H1 (cell line): ENCODE results near the gene C14orf132. TPM values are rescaled to one million over a fixed set of nuclear protein-coding genes. Genes with fewer than 3 reads are reported as not detected.

Experiments
- CTCF ChIA-PET: fragments of 300-600 bp; sonication (Branson Sonifier 250); formaldehyde crosslinking; loops from one replicate; lab custom pipeline; 2021; ENCODE audit not compliant: partially characterized antibody; lab: Charles Lee
- POLR2A ChIA-PET: fragments of 300-600 bp; sonication (Branson Sonifier 250); formaldehyde crosslinking; loops from one replicate; lab custom pipeline; 2021; ENCODE audit warnings: inconsistent platforms; ENCODE audit not compliant: partially characterized antibody; lab: Charles Lee
- DNase-seq, 2 experiments: peaks; one replicate each; pipeline versions ENCODE4 v3.0.0 to v3.0.0-alpha.2; 2010 to 2022; ENCODE audit warnings: low spot score in 2 of 2, low read depth in 1 of 2, mixed read lengths in 1 of 2
- FAIRE-seq: peaks from 2 replicates; lab custom pipeline; 2011; peaks lifted over from hg19 to GRCh38; lab: Jason Lieb, UNC
- H2AFZ ChIP-seq: 2 replicates; pipeline ENCODE4 v1.8.1; 2012; ENCODE audit warnings: low read length, inconsistent platforms
- H2AK5ac ChIP-seq: 2 replicates; pipeline ENCODE4 v1.6.1; 2013; ENCODE audit warnings: low read depth, low read length
- H2BK120ac ChIP-seq: replicated peaks from 2 replicates; pipeline ENCODE3; 2013; ENCODE audit warnings: low read depth, low read length, inconsistent platforms
- H2BK12ac ChIP-seq: 2 replicates; pipeline ENCODE4 v1.6.1; 2013; ENCODE audit warnings: low read depth, low read length
- H2BK15ac ChIP-seq: 2 replicates; pipeline ENCODE4 v1.6.1; 2013; ENCODE audit warnings: low read length
- H2BK20ac ChIP-seq: 2 replicates; pipeline ENCODE4 v1.6.1; 2013; ENCODE audit warnings: low read length
- H2BK5ac ChIP-seq: 2 replicates; pipeline ENCODE4 v1.6.1; 2013; ENCODE audit warnings: low read depth, low read length
- H3K14ac ChIP-seq: 2 replicates; pipeline ENCODE4 v1.6.1; 2013; ENCODE audit warnings: inconsistent platforms; ENCODE audit not compliant: insufficient read length
- H3K18ac ChIP-seq: 2 replicates; pipeline ENCODE4 v1.6.1; 2013; ENCODE audit warnings: low read length; ENCODE audit errors: extremely low read depth
- H3K23ac ChIP-seq: 2 replicates; pipeline ENCODE4 v1.6.1; 2013; ENCODE audit warnings: inconsistent platforms; ENCODE audit not compliant: insufficient read length
- H3K23me2 ChIP-seq: 2 replicates; pipeline ENCODE4 v1.6.1; 2013; ENCODE audit warnings: low read depth, low read length
- H3K27ac ChIP-seq: 2 replicates; pipeline ENCODE4 v1.6.1; 2011; ENCODE audit warnings: low read depth, low read length, inconsistent platforms
- H3K27me3 ChIP-seq, 4 experiments: replicated peaks in 1 of 4; 1 replicate in 1 of 4; 2 replicates in 3 of 4; pipeline versions ENCODE4 v1.6.1 to v1.8.1; 2011 to 2013; ENCODE audit warnings: low read length in 3 of 4, mild to moderate bottlenecking in 3 of 4, inconsistent platforms in 2 of 4, mixed read lengths in 2 of 4, moderate library complexity in 1 of 4; ENCODE audit not compliant: control insufficient read depth in 3 of 4, insufficient read depth in 3 of 4; ENCODE audit errors: extremely low read depth in 1 of 4
- H3K36me3 ChIP-seq, 4 experiments: 2 replicates each; pipeline versions ENCODE4 v1.6.1 to v1.8.1; 2011 to 2013; ENCODE audit warnings: mild to moderate bottlenecking in 4 of 4, low read length in 3 of 4, moderate library complexity in 2 of 4, control low read depth in 1 of 4, inconsistent platforms in 1 of 4; ENCODE audit not compliant: insufficient read depth in 4 of 4, control insufficient read depth in 2 of 4
- H3K4ac ChIP-seq: replicated peaks from 2 replicates; pipeline ENCODE3; 2013; ENCODE audit warnings: low read length, low read depth, mixed read lengths, inconsistent platforms; ENCODE audit not compliant: insufficient read length
- H3K4me1 ChIP-seq, 4 experiments: replicated peaks in 1 of 4; 1 replicate in 1 of 4; 2 replicates in 3 of 4; pipeline versions ENCODE4 v1.6.1 to v1.8.1; 2011 to 2013; ENCODE audit warnings: low read length in 3 of 4, inconsistent platforms in 2 of 4, mixed read lengths in 1 of 4; ENCODE audit not compliant: insufficient read depth in 4 of 4, control insufficient read depth in 3 of 4
- H3K4me2 ChIP-seq, 2 experiments: 2 replicates each; pipeline versions ENCODE4 v1.6.1 to v1.8.1; 2011 to 2013; ENCODE audit warnings: low read depth in 2 of 2, low read length in 2 of 2, control low read depth in 1 of 2, inconsistent platforms in 1 of 2, mild to moderate bottlenecking in 1 of 2; ENCODE audit not compliant: insufficient read depth in 1 of 2
- H3K4me3 ChIP-seq, 4 experiments: fragments of 200-600, 300-600 bp in 1 of 4; sonication (generic), shearing (Covaris generic), sonication (Bioruptor Twin) in 1 of 4; 2 replicates each; pipeline versions ENCODE4 v1.5.1 to v1.8.1; 2011 to 2016; ENCODE audit warnings: low read length in 4 of 4, low read depth in 3 of 4, control low read depth in 2 of 4, inconsistent platforms in 2 of 4, mild to moderate bottlenecking in 2 of 4, mixed read lengths in 1 of 4, moderate library complexity in 1 of 4; ENCODE audit not compliant: insufficient read depth in 2 of 4; ENCODE audit errors: extremely low read depth in 1 of 4
- H3K56ac ChIP-seq: replicated peaks from 2 replicates; pipeline ENCODE3; 2013; ENCODE audit warnings: low read depth, mild to moderate bottlenecking, mixed read lengths, low read length, inconsistent platforms; ENCODE audit not compliant: insufficient read length
- H3K79me1 ChIP-seq: 2 replicates; pipeline ENCODE4 v1.6.1; 2013; ENCODE audit warnings: low read depth, low read length, control low read depth
- H3K79me2 ChIP-seq, 2 experiments: 2 replicates each; pipeline versions ENCODE4 v1.6.1 to v1.8.1; 2012 to 2013; ENCODE audit warnings: low read length in 2 of 2, mild to moderate bottlenecking in 2 of 2, inconsistent platforms in 1 of 2; ENCODE audit not compliant: insufficient read depth in 2 of 2, control insufficient read depth in 1 of 2
- H3K9ac ChIP-seq, 4 experiments: replicated peaks in 1 of 4; 1 replicate in 1 of 4; 2 replicates in 3 of 4; pipeline versions ENCODE4 v1.6.1 to v1.8.1; 2011 to 2013; ENCODE audit warnings: low read depth in 3 of 4, low read length in 3 of 4, control low read depth in 2 of 4, mild to moderate bottlenecking in 2 of 4, moderate library complexity in 2 of 4, inconsistent platforms in 1 of 4; ENCODE audit errors: extremely low read depth in 1 of 4
- H3K9me3 ChIP-seq, 2 experiments: 2 replicates each; pipeline versions ENCODE4 v1.6.1 to v1.8.1; 2012 to 2013; ENCODE audit warnings: mild to moderate bottlenecking in 2 of 2, moderate library complexity in 2 of 2, control low read depth in 1 of 2, inconsistent platforms in 1 of 2, low read depth in 1 of 2, low read length in 1 of 2, mixed read lengths in 1 of 2; ENCODE audit not compliant: insufficient read depth in 2 of 2
- H4K20me1 ChIP-seq, 2 experiments: replicated peaks in 1 of 2; 2 replicates each; pipeline versions ENCODE3 to v1.8.1; 2011 to 2013; ENCODE audit warnings: inconsistent platforms in 2 of 2, low read length in 2 of 2, mild to moderate bottlenecking in 1 of 2; ENCODE audit not compliant: insufficient read depth in 2 of 2, control insufficient read depth in 1 of 2
- H4K5ac ChIP-seq: 2 replicates; pipeline ENCODE4 v1.6.1; 2013; ENCODE audit warnings: low read length, low read depth, mixed read lengths, inconsistent platforms; ENCODE audit not compliant: insufficient read length
- H4K8ac ChIP-seq: 2 replicates; pipeline ENCODE4 v1.8.0; 2013; ENCODE audit warnings: mild to moderate bottlenecking, moderate library complexity, low read length, inconsistent platforms; ENCODE audit not compliant: insufficient read depth; ENCODE audit errors: extremely low read depth
- H4K91ac ChIP-seq: replicated peaks from 2 replicates; pipeline ENCODE3; 2013; ENCODE audit warnings: low read length, mixed read lengths, inconsistent platforms; ENCODE audit not compliant: insufficient read length
- CBX8 ChIP-seq: fragments of 300-800, 300-1000 bp; sonication (generic); IDR thresholded peaks from 2 replicates; pipeline ENCODE4 v1.7.1; 2016; ENCODE audit warnings: low read depth, low read length, borderline replicate concordance
- CEBPB ChIP-seq: IDR thresholded peaks from 2 replicates; pipeline ENCODE4 v1.6.1; 2012; ENCODE audit warnings: low read depth, low read length
- E2F6 ChIP-seq: IDR thresholded peaks from 2 replicates; pipeline ENCODE4 v1.6.1; 2012; ENCODE audit warnings: inconsistent platforms
- EZH2 ChIP-seq: fragments of 200-600 bp; sonication (generic); IDR thresholded peaks from 2 replicates; pipeline ENCODE4 v1.7.1; 2012; ENCODE audit warnings: low read depth, mild to moderate bottlenecking, moderate library complexity, low read length, inconsistent platforms; ENCODE audit not compliant: severe bottlenecking
- GTF2F1 ChIP-seq: IDR thresholded peaks from 2 replicates; pipeline ENCODE4 v1.6.1; 2012; ENCODE audit warnings: low read depth, low read length, improper control_type of control experiment, borderline replicate concordance
- HDAC2 ChIP-seq, 2 experiments: fragments of 300-600 bp in 1 of 2; sonication (generic) in 1 of 2; IDR thresholded peaks; 2 replicates each; pipeline ENCODE4 v1.6.1; 2011 to 2012; ENCODE audit warnings: low read depth in 2 of 2, low read length in 2 of 2, mild to moderate bottlenecking in 2 of 2, moderate library complexity in 2 of 2, borderline replicate concordance in 1 of 2, inconsistent platforms in 1 of 2
- NANOG ChIP-seq: IDR thresholded peaks from 2 replicates; pipeline ENCODE4 v1.6.1; 2011; ENCODE audit warnings: low read length, low read depth, mild to moderate bottlenecking, inconsistent platforms; ENCODE audit not compliant: insufficient read depth, poor library complexity, severe bottlenecking
- POLR2A ChIP-seq, 2 experiments: IDR thresholded peaks; 1 replicate in 1 of 2; 2 replicates in 1 of 2; pipeline ENCODE4 v1.6.1; 2011; ENCODE audit warnings: low read depth in 2 of 2, low read length in 2 of 2, mild to moderate bottlenecking in 2 of 2; ENCODE audit errors: control extremely low read depth in 1 of 2
- POU5F1 ChIP-seq: IDR thresholded peaks from 2 replicates; pipeline ENCODE4 v1.6.1; 2011; ENCODE audit warnings: low read depth, mild to moderate bottlenecking, low read length, moderate library complexity
- SUZ12 ChIP-seq: fragments of 200-600 bp; sonication (generic); IDR thresholded peaks from 2 replicates; pipeline ENCODE4 v1.6.1; 2012; ENCODE audit warnings: mild to moderate bottlenecking, inconsistent platforms, low read length, moderate library complexity, mixed read lengths
- TBP ChIP-seq: IDR thresholded peaks from 2 replicates; pipeline ENCODE4 v1.6.1; 2011; ENCODE audit warnings: low read depth, low read length, improper control_type of control experiment
- TCF12 ChIP-seq: IDR thresholded peaks from 2 replicates; pipeline ENCODE4 v1.6.1; 2011; ENCODE audit warnings: low read depth, mild to moderate bottlenecking, low read length
- WGBS, 2 experiments: shearing (Covaris generic) in 1 of 2; methylation state at CpG; one replicate each; pipeline versions ENCODE4 v1.1.6 to v1.1.7; 2013 to 2015; ENCODE audit warnings: low lambda C conversion rate in 2 of 2, mixed read lengths in 2 of 2, inconsistent platforms in 1 of 2, low coverage in 1 of 2, missing lambda C conversion rate in 1 of 2; ENCODE audit not compliant: insufficient replicate concordance in 2 of 2, insufficient coverage in 1 of 2, insufficient read length in 1 of 2; ENCODE audit errors: extremely low coverage in 1 of 2, missing lambda C conversion rate in 1 of 2; 5-methylcytosine and 5-hydroxymethylcytosine counted together
- polyA plus RNA-seq, 7 experiments: library from polyadenylated mRNA; depleted of rRNA in 3 of 7; stranded (reverse) in 5 of 7; unstranded in 2 of 7; fragments of >200 nt in 5 of 7; fragments of 200-250 nt in 2 of 7; gene quantifications; 1 replicate in 5 of 7; 2 replicates in 1 of 7; 4 replicates in 1 of 7; pipeline versions ENCODE4 v1.2.1 to v1.2.3, GENCODE V29; 2011 to 2013; ENCODE audit warnings: missing spikeins in 2 of 7, mixed read lengths in 2 of 7
- total RNA-seq: library from RNA; stranded (reverse); fragmentation: NEBNext Ultra II Directional; extraction: Animal tissue kit (Norgen Biotek cat#: 25700); gene quantifications from 2 replicates; pipeline ENCODE4 v1.2.1, GENCODE V29; 2021

Gene C14orf132
- total and polyA plus RNA-seq, 2 of the 8 experiments (the other 6 are each of a cell fraction or from before 2014, with no cell fraction given), result 11.7 to 32.5 TPM

- CTCF ChIA-PET, result interaction anchor here (0.6 to 2.2 kb wide), 7 partner anchors 8 to 747 kb away, joined by 3 to 11 read pairs (median 4); no protein-coding TSS in a partner anchor
- H4K5ac ChIP-seq, result no peak overlapping the region
- H3K14ac ChIP-seq, result no peak overlapping the region
- H3K27me3 ChIP-seq, result peaks cover 0 to 15% (median 12%) of the 10 kb centered on the region in 4 experiments; a peak in 6 of 7 replicates
- peak overlapping the region; percentile 61 to 92 for H3K4me2 ChIP-seq
- H2AK5ac ChIP-seq, result no peak overlapping the region
- no peak overlapping the region for H2BK12ac ChIP-seq
- no peak overlapping the region for H3K9ac ChIP-seq
- WGBS, 2 experiments, result 41% methylated on average over 10 of the region's 10 CpGs; no CpG with 5 or more reads in 1 of the 2 experiments
- no peaks in the 10 kb centered on the region for H3K79me1 ChIP-seq
- no peak overlapping the region for H4K91ac ChIP-seq
- H3K23ac ChIP-seq, result no peak overlapping the region
- peaks cover 2 to 22% of the 10 kb centered on the region in 2 experiments; a peak in 1 of 4 replicates for H3K79me2 ChIP-seq
- H3K4ac ChIP-seq, result no peak overlapping the region
- H2BK120ac ChIP-seq, result no peak overlapping the region
- 0 out of 2 replicates have a peak overlapping the region, but pooled peaks have one; percentile 28 for H2BK20ac ChIP-seq
- H4K20me1 ChIP-seq, result peaks cover 0 to 8% of the 10 kb centered on the region in 2 experiments
- H2BK5ac ChIP-seq, result no peak overlapping the region
- 0 out of 2 replicates have a peak overlapping the region, but pooled peaks have one; percentile 41 for H2AFZ ChIP-seq
- H3K9me3 ChIP-seq, result no peaks in the 10 kb centered on the region
- H3K18ac ChIP-seq, result no peak overlapping the region
- H3K4me3 ChIP-seq, result peak overlapping the region; percentile 52 to 95 (median 66); a peak in 7 of 8 replicates
- no peak overlapping the region for H4K8ac ChIP-seq
- H3K36me3 ChIP-seq, result peaks cover 0 to 4% (median 0%) of the 10 kb centered on the region in 4 experiments; a peak in 1 of 8 replicates
- FAIRE-seq (no peak), DNase-seq (no peak)
- peaks cover 4% of the 10 kb centered on the region for H3K23me2 ChIP-seq
- H2BK15ac ChIP-seq, result no peak overlapping the region
- POLR2A ChIA-PET, result interaction anchor here (0.6 to 2.5 kb wide), 5 partner anchors 8 to 512 kb away, joined by 3 to 9 read pairs (median 4); no protein-coding TSS in a partner anchor
- H3K4me1 ChIP-seq, result peaks cover 5 to 12% (median 7%) of the 10 kb centered on the region in 4 experiments; a peak in 6 of 7 replicates
- H3K27ac ChIP-seq, result no peak overlapping the region
- H3K56ac ChIP-seq, result no peak overlapping the region
- TF ChIP-seq TCF12, result no peak
- no peak for TF ChIP-seq POU5F1
- no peak for TF ChIP-seq NANOG
- peak; percentile 61; the same call in 1 of the 2 replicates for TF ChIP-seq E2F6
- TF ChIP-seq GTF2F1, result no peak
- no peak for TF ChIP-seq EZH2
- TF ChIP-seq POLR2A (IDR thresholded peaks at IDR 0.05; ENCODE audit: control extremely low read depth in 1 of 2, low read depth in 2 of 2, low read length in 2 of 2), result no peak; a peak in 1 of 3 replicates
- no peak for TF ChIP-seq TBP
- TF ChIP-seq HDAC2 (IDR thresholded peaks at IDR 0.05; ENCODE audit: borderline replicate concordance in 1 of 2, low read depth in 2 of 2, low read length in 2 of 2), result no peak
- no peak for TF ChIP-seq CEBPB
- no peak for TF ChIP-seq CBX8
- TF ChIP-seq SUZ12, result no peak
Observed at GRCh38 chr14:96038558-96038919, 623 bp upstream of the C14orf132 start.
